HG03342 (cell line): Measurements from ENCODE around the gene ROR2.

ENCODE experiments used
- ATAC-seq: cut with Tn5 transposase; IDR thresholded peaks from one replicate; pipeline ENCODE4 v1.9.1; 2021; ENCODE audit warnings: mild to moderate bottlenecking, moderate library complexity; ENCODE audit not compliant: unreplicated experiment

Gene ROR2

DNA sequence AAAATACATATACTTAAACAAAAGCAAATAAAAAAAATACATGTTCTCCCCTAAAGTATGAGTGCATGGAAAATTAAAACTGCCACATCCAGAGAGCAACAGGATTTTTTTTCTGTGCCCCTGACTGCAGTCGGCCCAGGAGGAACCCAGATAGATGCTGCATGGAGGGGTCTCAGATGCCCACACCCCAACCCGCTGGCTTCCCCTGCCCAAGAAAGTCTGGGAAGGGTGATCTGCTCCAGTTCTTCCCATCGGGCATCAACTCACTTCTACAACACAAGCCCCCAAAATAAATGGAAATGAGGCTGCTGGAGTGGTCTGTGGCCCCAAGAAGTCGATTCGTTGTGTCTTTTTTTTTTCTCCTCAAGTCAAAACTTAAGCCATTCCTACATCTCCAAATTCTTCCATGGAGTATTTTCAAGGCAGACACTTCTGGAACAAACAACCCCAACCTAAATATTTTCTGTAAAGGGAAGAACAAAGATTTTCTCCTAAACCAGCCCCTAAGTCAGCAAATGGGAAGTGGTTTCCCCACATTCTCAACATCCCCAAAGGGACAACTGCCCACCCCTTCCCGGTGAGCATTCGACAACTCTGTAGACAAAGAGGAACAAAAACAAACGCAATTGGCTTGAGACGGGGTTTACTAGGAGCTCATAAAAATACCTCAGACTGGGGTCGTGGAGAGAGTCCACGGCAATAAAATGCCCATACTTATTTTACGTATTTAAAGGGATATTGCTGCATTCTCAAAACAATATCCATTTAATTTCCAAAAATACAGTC is 46.7 kb downstream of the ROR2 start:
- no peak for ATAC-seq

DNA sequence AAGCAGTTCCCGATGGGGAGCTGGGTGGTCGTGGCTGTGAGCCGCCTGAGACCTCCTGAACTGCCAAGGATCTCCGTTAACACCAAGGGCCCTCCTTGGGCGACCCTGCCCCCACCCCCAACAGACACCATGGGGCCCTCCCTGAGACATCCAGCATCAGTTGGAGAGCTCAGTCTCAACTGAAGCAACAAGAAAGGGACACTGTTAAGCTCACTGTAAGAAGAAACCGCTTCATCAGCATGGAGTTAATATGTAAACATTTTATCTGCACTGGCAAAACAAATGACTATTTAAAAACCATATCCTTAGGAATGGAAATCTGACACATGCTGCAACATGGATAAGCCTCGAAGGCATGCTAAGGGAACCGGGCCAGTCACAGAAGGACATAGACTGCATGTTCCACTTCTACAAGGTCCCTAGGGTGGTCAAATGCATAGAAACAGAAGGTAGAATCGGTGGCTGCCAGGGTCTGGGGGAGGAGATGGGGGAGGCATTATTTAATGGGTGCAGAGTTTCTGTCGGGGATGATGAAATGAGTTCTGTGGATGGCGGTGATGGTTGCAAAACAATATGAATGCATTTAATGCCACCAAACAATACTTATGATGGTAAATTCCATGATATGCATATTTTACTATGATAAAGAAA is 47.4 kb downstream of the ROR2 start:
- ATAC-seq: no peak

DNA sequence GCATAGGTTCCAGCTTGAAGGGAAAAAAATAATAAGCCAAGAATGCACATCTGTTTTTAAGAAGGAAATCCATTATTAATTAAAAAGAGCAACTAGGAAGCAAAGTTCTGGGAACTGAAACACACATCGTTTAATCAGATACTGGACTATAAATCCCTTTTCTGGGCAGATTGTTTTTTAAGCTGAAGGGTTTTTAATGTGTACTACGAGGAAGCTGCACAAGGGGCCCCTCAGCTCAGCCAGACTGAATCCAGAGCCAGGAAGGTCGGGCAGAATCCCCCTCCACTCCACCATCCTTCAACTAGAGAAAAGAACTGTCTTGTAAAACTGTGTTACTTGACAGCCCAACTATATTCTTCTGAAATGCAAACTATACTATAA is 49.2 kb downstream of the ROR2 start:
- no peak for ATAC-seq

DNA sequence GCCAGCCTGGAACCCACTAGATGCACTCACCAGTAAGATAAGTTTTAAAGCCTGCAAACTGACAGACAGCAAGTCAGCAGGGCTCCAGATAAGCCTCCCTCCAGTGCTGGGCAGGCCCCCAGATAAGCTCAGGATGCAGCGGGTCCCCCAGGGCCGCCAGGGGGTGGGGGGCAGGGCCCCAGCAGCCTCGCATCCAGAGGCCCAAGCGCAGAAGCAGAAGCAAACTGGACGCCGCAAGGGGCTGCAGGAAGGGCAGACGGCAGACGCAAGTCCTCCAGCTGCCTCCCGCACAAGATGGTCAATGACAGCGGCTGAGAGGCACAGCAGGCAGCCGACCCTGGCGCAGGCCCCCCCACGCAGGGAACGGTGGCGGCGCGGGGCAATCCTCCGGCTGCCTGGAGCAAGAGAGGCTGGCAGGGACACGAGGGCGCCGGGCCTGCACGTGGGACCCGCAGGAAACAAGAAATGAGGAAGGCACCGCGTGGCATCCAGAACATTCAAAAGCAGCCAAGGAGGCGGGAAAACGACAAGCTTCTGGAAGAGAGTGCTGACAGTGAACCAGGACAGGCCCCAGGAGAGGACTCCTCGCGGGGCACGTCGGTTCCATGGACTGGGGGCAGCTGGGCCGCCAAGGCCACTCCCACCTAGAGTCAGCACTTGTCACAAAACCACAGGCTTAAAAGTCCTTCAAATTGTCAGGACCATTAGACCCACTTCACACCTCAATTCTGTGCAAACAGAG is 49.8 kb downstream of the ROR2 start:
- ATAC-seq: no peak

DNA sequence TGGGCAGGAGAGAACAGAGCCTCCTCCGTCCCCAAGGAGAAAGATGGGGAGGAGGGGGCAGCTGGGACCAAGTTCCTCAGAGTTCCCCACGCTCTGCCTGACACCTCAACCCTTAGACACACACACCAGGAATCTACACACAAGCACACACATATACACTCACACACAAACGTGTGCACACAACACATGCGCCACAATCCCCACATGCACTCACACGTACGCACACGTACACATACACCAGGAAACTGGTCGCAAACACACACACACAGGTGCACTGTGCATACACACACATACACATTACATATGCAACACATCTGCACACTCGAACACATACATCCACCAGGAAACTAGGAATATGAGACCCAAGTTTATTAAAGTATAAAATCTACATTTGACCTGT is 50.4 kb downstream of the ROR2 start:
- no peak for ATAC-seq

DNA sequence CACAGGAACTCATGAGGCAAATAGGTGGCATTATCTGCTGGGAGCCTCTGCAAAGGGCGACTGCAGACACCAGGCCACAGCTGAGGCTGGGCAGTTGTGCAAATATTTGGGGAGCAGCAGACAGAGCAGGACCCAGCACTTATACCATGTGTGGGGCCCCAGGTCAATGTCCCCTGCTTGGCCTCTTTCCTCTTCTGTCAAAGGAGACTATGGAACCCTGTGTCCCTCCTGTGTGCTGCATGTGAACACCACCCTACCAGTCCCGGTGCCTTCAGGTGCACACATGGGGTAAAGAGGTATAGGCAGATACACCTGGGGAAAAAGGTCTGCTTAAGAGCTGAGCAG is 50.8 kb downstream of the ROR2 start:
- no peak for ATAC-seq

DNA sequence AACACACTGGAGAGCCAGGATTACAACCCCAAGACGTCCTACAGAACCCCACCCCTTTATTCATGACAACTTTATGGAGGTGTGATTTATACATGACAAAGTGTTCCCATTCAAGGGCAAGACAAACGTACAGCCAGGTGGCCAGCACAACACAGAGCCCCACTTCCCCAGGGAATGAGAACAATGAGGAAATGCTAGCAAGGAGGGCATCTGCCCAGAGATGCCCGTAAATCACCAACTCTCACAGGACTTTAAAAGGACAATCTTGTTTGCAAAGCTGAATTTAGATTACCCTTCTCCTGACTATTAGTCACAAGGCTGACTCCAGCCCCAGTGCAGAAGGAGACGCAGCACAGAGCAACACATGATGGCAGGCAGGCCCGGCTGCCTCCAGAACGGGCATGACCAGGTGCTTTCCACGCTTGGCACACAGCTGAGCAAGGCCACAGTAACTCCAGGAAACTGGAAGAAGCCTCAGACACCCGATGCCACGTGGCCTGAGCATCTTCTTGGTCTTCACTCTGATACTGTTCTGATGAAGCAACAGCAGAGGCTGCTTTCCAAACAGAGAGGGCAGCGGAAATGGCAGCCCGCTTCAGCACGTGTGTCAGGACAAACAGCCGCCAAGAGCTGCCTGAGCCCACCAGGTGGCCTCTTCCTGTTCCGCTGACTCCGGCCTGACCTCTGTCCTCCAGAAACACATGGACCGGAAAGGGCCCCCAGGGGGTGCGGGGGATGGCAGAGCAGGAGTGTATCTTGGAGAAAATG is 51.4 kb downstream of the ROR2 start:
- no peak for ATAC-seq

DNA sequence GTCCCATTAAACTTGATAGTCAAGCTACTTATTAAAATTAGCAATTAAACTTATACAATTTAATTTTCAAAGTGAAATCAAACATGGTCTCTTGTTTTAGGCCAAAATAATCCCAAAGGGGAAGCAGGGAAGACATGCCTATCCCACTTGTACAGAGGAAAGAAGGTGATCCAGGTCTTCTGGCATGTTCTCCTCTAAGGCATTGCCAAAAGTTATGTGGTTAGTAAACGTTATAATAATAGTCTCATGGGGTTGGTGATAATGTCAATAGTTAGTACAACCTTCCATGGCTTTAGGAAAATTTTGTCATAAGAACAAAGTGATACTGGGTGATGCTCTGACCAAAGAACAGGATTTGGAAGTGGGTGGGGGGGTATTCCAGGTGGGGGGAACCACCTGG is 52.8 kb downstream of the ROR2 start:
- ATAC-seq: no peak

DNA sequence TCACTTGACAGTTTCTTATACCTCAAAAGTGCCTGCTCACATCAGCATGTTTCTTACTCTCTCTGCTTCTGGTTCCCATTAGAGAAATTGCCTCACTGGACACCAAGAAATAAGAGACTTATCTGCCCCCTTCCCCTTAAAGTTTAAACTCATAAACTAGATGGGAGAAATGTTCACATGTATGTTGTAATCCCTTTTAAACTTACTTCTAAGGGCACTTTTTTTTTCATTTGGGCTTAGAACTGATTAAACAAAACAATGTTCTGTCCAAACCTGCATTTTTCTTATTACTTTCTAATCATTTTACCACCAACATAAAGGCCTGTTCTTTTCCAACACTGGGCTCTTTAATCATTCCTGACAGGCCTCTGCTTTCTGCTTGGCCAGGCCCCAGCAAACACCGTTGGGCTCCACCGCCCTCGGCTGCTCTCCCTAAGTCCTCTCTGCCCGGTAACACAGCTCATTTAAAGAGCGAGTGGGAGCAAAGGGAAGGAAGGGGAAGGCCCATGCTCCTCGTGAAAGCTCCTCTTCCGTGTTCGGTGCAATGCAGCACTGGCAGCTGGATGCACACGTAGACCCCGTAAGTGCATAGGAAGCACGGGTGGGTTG is 53.4 kb downstream of the ROR2 start:
- no peak for ATAC-seq

DNA sequence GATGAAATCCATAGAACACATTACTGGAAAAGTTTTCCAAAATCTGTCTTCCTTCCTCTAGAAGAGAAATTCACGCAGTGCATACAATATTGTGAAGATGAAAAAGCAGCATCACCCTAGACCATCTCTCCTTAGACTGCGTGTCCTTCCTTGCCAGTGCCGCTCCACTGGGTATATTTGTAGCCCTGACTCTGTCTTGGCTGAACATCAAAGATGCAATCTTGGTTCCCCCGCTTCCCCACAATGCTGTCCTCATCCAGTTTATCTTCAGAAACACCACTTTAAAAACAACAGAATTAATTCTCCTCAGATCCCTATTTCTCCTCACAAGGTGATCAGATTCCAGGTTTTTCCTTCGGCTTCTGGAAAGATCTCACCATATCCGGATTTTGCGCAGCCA is 53.9 kb downstream of the ROR2 start:
- ATAC-seq: no peak

DNA sequence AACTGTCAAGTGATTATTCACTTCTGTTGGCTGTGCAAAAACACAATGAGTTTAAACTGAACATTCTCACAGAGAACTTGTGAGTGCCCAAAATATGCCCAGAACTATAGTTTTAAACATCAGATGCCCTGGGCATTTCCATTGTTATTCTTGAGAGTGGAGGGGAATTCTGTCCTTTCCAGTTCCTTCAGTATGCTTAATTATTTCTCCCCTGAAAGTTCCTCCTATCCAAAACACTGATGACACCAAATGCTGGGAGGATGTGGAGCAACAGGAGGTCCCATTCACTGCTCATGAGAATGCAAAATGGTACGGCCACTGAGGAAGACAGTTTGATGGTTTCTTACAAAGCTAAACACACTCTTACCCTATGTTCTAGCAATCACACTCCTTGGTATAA is 55.5 kb downstream of the ROR2 start:
- no peak for ATAC-seq

DNA sequence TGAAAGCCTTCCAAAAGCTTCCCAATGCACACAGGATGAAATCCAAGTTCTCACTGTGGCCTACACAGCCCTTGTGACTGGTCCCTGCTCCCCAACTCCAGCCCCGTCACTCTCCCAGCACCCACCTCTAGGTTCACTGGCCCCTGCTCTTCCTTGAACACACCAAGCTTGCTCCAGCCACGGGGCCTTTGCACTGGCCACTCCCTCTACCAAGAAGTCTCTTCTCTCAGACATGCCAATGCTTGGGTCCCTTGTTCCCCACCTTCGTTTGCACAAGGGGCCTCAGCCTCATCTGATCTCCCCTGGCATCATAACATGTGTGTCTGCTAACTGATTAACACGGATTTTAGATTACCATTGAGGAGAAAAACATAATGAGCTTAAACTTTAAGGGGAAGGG is 56.0 kb downstream of the ROR2 start:
- ATAC-seq: no peak

DNA sequence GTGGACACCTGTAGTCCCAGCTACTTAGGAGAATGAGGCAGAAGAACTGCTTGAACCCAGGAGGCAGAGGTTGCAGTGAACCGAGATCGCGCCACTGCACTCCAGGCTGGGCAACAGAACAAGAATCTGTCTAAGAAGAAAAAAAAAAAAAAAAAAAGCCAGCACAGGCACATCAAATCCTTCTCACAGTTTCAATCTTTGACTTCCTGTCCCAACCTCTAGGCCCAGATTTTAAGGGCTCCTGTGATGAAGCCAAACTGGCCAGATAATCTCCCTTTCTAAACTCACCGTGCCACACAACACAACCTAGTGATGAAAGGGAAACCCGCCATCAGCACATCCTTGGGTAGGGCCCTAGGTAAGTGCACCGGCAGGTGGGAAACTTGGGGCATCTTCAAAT is 58.1 kb downstream of the ROR2 start:
- no peak for ATAC-seq

DNA sequence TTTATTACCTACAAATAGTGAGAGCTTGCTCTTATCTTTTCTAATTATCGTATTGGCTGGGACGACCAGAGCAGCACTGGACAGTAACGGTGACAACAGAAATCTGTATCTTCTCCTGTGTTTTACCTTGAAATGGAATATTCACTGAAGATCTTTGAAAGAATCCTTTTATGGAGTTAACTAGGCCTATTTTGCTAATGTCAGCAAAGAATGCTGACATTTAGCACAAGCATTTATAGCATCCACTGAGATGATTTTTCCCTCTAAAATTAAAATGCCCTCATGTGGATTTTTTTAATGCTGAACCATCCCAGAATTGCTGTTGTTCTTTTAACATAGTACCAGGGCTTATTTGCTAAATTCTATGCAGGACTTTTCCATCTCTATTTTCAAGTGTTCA is 59.4 kb downstream of the ROR2 start:
- ATAC-seq: no peak

DNA sequence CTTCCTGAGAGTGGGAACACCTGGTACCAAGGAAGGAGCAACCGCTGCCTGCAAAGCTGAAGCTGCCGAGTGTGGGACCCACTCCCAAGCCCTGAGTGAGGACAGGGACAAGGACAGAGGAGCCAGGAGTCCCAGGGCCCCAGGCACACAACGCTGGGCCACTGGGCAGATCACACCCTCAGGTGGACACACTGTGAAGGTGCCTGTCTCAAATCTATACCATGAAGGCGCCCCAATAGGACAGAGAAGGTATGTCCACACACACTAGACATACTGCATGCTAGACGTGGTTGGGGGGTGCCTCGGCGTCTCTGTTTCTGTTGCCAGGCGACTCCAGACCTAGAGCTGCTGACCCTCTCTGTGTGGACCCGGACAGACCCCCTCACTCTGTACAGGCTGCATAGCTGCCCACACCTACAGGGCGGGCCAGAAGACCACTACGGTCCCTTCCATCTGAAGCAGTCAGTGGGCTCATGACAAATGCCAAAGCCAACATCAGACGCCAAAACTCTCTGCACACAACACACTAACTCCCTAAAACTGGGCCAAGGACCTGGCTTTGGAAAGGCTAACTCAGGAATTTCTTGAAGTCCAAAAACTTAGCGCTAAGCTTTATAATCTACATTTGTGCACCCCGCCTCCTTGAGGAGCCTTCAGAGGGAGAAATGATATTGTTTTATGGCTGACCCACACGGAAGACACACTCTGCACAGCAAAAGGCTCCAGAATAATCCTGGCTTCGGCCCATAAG is 60.7 kb downstream of the ROR2 start:
- ATAC-seq: no peak

DNA sequence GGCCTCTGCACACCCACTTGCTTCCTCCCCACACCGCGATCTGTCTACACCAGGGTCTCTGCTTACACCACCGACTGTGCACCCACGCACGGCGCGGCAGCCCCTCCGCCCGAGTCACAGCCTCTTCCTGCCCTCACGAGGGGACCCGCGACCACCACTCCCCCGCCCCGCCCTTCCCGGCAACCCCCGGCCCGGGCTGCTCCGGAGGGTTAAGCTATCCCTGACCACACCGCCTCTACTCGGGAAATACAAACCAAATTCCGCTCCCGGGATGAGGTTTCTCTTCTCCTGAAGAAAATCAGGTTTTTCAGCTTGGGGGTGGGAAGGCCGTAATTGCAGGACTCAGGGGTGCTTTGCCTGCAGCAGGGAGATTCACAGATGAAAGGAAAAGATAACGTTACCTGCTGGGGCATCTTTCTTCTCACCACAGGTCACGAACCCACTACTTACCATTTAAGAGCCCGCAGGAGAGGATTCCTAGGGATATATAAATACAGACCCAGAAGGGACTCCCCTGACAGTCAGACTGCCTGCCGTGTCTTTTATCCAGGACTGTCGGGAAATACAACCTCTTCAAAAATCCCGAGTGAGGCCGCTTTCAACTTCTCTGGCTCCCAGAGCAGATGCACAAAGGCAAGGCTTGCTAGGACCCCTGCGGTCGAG is 63.5 kb downstream of the ROR2 start:
- ATAC-seq: no peak

DNA sequence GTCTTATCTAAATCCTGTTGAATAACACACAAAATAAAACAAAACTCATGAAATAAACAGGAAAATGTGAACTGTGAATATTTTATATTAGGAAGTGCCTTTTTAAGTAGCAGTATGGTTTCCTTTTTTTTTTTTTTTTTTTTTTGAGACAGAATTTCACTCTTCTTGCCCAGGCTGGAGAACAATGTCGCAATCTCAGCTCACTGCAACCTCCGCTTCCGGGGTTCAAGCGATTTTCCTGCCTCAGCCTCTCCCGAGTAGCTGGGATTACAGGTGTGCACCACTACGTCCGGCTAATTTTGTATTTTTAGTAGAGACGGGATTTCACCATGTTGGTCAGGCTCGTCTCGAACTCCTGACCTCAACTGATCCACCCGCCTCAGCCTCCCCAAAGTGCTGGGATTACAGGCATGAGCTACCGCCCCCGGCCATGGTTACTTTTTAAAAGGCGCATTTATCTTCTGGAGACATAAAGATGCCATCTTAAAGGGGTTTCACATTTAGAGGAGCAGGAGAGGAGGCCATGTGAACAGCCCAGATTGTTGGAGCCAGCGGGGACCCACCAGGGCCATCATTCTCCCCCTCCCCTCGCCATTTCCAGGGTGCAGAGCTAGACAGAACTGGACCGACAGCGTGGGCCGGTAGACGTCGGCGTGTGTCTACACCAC is 64.1 kb downstream of the ROR2 start:
- no peak for ATAC-seq

DNA sequence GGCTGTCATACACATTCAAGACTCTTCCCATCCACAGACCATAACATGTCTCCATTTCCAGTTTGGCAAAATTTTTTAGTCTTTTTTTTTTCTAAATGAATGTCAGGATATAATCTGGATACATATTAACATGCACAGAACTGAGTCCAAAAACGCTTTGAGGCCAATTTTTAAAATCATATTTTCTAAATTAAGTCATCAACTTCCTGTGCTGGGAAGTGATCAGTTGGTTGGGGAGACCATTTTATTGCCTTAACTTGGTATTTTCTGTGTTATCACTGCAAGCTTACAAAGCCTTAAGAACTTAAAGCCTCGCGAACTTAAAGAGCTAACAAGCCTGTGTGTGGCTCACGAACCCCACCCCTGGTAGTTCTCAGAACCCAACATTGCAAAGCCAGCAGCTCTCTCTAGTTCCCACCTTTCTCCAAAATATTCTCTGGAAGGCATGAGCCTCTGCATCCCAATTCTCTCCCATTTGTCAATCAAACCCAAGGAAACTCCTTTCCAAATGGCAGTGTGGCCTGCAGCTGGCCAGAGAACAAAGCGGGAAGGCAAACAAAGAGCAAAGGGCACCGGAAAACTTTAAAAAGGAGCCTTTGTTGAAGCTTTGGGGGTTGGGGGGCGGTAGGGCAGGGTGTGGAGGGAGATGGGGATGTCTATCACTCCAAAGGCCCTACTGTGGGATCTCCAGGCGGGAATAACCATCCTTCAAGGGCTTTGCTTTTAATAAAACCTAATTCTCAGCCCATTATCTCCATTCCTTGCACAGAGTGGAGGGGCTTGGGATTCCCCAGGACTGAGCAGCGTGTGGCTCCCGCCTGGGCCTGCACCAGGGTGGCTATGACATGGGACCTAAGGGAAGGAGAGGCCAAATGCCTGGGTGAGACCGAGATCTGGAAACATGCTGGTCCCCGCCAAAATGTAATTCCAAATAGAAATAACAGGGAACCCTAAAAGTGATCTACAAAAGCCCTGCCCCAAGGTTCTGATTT is 65.0 kb downstream of the ROR2 start:
- no peak for ATAC-seq
